Measurements from ENCODE around the gene KCTD11.

- TF ChIP-seq, protein P1, sequence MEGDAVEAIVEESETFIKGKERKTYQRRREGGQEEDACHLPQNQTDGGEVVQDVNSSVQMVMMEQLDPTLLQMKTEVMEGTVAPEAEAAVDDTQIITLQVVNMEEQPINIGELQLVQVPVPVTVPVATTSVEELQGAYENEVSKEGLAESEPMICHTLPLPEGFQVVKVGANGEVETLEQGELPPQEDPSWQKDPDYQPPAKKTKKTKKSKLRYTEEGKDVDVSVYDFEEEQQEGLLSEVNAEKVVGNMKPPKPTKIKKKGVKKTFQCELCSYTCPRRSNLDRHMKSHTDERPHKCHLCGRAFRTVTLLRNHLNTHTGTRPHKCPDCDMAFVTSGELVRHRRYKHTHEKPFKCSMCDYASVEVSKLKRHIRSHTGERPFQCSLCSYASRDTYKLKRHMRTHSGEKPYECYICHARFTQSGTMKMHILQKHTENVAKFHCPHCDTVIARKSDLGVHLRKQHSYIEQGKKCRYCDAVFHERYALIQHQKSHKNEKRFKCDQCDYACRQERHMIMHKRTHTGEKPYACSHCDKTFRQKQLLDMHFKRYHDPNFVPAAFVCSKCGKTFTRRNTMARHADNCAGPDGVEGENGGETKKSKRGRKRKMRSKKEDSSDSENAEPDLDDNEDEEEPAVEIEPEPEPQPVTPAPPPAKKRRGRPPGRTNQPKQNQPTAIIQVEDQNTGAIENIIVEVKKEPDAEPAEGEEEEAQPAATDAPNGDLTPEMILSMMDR (IDR thresholded peaks at IDR 0.05) = no peak
- no peak for TF ChIP-seq POLR2AphosphoS5 (IDR thresholded peaks at IDR 0.05)
- TF ChIP-seq POLR2A (IDR thresholded peaks at IDR 0.05) = no peak
Observed at GRCh38 chr17:7355053-7355452, 3.1 kb downstream of the KCTD11 start, which contains the start of gene TMEM95.
